Measurements from ENCODE around the gene DTX3.

The DTX3 gene

GRCh38 chr12:57620936-57621496, 16.4 kb downstream of the DTX3 start:
- DNase-seq: no peak

- peak; percentile 25 for DNase-seq
Measured at GRCh38 chr12:57621497-57622292, 17.1 kb downstream of the DTX3 start.

- no peak for DNase-seq
Measured at GRCh38 chr12:57622293-57623245, 17.9 kb downstream of the DTX3 start.

- DNase-seq: no peak
Measured at GRCh38 chr12:57623385-57623784, 18.8 kb downstream of the DTX3 start.

GRCh38 chr12:57623811-57624390, 19.3 kb downstream of the DTX3 start:
- no peak for DNase-seq

- DNase-seq: no peak
Measured at GRCh38 chr12:57624441-57625220, 20.0 kb downstream of the DTX3 start.

GRCh38 chr12:57625261-57626032, 20.8 kb downstream of the DTX3 start:
- DNase-seq: no peak

- no peak for DNase-seq
Measured at GRCh38 chr12:57626111-57626920, 21.7 kb downstream of the DTX3 start.

GRCh38 chr12:57626921-57627445, 22.4 kb downstream of the DTX3 start:
- no peak for DNase-seq

- DNase-seq: no peak
Measured at GRCh38 chr12:57627501-57628279, 23.1 kb downstream of the DTX3 start.

GRCh38 chr12:57628280-57629191, 23.9 kb downstream of the DTX3 start:
- DNase-seq: no peak

GRCh38 chr12:57629897-57630471, 25.4 kb downstream of the DTX3 start:
- DNase-seq: no peak

- DNase-seq: no peak
Measured at GRCh38 chr12:57630891-57631433, 26.3 kb downstream of the DTX3 start.

- no peak for DNase-seq
Measured at GRCh38 chr12:57631566-57632072, 27.0 kb downstream of the DTX3 start.

- peak; percentile 17 for DNase-seq
Measured at GRCh38 chr12:57632073-57632957, 27.7 kb downstream of the DTX3 start.
